ENCODE measurements around the gene AADACL2. TPM values are rescaled to one million over a fixed set of nuclear protein-coding genes. Genes with fewer than 3 reads are reported as not detected.
"Not testable (repeated sequence)": the region's sequence is repeated elsewhere in the genome, so short reads cannot be mapped to it uniquely, and the experiment has no call there.

AADACL2 gene
- total RNA-seq, 1 donor from 2014 or later, result not detected

DNA sequence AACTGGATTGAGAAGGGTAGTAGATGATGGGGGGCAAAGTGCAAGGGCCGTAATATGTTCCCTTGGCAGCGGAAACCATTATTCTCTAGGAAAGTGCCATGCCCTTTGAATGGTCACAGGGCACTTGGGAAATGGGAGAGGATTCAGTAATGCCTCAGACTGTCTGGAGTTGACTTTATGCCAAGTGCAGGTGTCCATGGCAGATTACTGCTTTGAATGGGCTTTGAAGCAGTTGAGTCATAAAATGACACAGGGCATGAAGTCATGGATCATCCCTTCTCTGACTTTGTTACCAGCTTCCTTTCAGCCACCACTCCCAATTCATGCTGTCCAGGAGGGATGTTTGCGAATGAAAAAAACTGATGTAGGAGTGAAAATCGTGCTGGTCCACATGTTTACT lies 20.1 kb downstream of the AADACL2 start:
- TF ChIP-seq, protein P1, sequence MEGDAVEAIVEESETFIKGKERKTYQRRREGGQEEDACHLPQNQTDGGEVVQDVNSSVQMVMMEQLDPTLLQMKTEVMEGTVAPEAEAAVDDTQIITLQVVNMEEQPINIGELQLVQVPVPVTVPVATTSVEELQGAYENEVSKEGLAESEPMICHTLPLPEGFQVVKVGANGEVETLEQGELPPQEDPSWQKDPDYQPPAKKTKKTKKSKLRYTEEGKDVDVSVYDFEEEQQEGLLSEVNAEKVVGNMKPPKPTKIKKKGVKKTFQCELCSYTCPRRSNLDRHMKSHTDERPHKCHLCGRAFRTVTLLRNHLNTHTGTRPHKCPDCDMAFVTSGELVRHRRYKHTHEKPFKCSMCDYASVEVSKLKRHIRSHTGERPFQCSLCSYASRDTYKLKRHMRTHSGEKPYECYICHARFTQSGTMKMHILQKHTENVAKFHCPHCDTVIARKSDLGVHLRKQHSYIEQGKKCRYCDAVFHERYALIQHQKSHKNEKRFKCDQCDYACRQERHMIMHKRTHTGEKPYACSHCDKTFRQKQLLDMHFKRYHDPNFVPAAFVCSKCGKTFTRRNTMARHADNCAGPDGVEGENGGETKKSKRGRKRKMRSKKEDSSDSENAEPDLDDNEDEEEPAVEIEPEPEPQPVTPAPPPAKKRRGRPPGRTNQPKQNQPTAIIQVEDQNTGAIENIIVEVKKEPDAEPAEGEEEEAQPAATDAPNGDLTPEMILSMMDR (IDR thresholded peaks at IDR 0.05; ENCODE audit: unreplicated experiment), result no peak
- H3K4me3 Mint-ChIP-seq (ENCODE audit: unreplicated experiment), result no peak overlapping the region
- H3K27me3 Mint-ChIP-seq (ENCODE audit: unreplicated experiment), result no peaks in the 10 kb centered on the region
- H3K27ac Mint-ChIP-seq (ENCODE audit: unreplicated experiment), result no peak overlapping the region
- no peaks in the 10 kb centered on the region for H3K9me3 Mint-ChIP-seq (ENCODE audit: unreplicated experiment)
- H3K36me3 Mint-ChIP-seq (ENCODE audit: low read depth, unreplicated experiment), result no peaks in the 10 kb centered on the region
- H3K4me1 Mint-ChIP-seq (ENCODE audit: unreplicated experiment), result no peaks in the 10 kb centered on the region
- DNase-seq (ENCODE audit: low spot score), result no peak

DNA sequence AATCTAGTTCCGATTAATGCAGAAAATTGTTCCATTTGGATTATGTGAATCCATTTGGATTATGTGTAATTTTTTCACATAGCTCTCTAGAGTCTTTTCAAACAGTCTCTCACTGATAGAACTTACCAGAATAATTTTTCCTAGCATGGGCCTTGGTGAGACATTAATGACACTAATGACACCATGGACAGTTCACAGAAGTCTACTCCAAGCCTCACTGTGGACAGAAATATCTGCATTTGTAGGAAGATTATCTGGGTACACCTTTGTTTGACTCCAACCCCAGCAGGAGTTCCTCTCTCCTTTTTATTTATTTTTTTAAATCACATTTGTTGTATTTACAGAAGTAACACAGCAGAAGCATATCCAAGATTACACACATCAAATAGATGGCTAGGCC lies 27.9 kb downstream of the AADACL2 start:
- Mint-ChIP-seq H3K27me3 (ENCODE audit: unreplicated experiment) (no peaks in the 10 kb centered on the region), H3K4me3 (ENCODE audit: unreplicated experiment) (no peak overlapping the region), H3K36me3 (ENCODE audit: low read depth, unreplicated experiment) (no peaks in the 10 kb centered on the region), H3K9me3 (ENCODE audit: unreplicated experiment) (no peaks in the 10 kb centered on the region), H3K27ac (ENCODE audit: unreplicated experiment) (no peak overlapping the region), H3K4me1 (ENCODE audit: unreplicated experiment) (no peaks in the 10 kb centered on the region)
- TF ChIP-seq, protein P1 (IDR thresholded peaks at IDR 0.05; ENCODE audit: unreplicated experiment), result no peak
- DNase-seq (ENCODE audit: low spot score), result no peak

DNA sequence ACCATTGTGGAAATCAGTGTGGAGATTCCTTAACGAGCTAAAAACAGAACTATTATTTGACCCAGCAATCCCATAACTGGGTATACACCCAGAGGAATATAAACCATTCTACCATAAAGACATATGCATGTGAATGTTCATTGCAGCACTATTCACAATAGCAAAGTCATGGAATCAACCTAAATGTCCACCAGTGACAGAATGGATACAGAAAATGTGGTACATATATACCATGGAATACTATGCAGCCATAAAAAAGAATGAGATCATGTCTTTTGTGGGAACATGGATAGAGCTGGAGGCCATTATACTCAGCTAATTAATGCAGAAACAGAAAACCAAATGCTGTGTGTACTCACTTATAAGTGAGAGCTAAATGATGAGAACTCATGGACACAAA lies 31.0 kb downstream of the AADACL2 start:
- not testable (repeated sequence) for H3K4me1 Mint-ChIP-seq (ENCODE audit: unreplicated experiment); H3K4me3 Mint-ChIP-seq (ENCODE audit: unreplicated experiment); H3K9me3 Mint-ChIP-seq (ENCODE audit: unreplicated experiment); H3K36me3 Mint-ChIP-seq (ENCODE audit: low read depth, unreplicated experiment); H3K27ac Mint-ChIP-seq (ENCODE audit: unreplicated experiment); DNase-seq (ENCODE audit: low spot score); H3K27me3 Mint-ChIP-seq (ENCODE audit: unreplicated experiment)

DNA sequence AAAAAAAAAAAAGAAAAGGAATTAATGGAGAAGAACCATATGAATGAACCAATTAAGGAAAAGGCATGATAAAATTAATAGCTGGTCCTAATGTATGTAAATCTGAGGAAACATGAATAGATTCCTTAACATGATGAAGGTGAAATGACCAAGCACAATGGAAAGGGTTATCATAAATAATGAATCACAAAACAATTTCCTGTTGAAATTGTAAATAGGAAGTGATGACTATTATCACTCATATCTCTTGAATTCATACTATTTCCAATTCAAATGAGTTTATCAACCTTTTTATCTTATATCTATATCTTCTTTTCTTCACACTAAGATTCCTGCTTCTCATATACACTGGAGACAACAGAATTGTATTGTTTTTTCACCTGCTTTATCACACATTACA lies 32.0 kb downstream of the AADACL2 start:
- H3K4me3 Mint-ChIP-seq (ENCODE audit: unreplicated experiment), result no peak overlapping the region
- no peaks in the 10 kb centered on the region for H3K27me3 Mint-ChIP-seq (ENCODE audit: unreplicated experiment)
- DNase-seq (ENCODE audit: low spot score), result no peak
- no peaks in the 10 kb centered on the region for H3K9me3 Mint-ChIP-seq (ENCODE audit: unreplicated experiment)
- H3K36me3 Mint-ChIP-seq (ENCODE audit: low read depth, unreplicated experiment), result no peaks in the 10 kb centered on the region
- H3K27ac Mint-ChIP-seq (ENCODE audit: unreplicated experiment), result no peak overlapping the region
- H3K4me1 Mint-ChIP-seq (ENCODE audit: unreplicated experiment), result peaks cover 4% of the 10 kb centered on the region
- TF ChIP-seq, protein P1 (IDR thresholded peaks at IDR 0.05; ENCODE audit: unreplicated experiment), result no peak

DNA sequence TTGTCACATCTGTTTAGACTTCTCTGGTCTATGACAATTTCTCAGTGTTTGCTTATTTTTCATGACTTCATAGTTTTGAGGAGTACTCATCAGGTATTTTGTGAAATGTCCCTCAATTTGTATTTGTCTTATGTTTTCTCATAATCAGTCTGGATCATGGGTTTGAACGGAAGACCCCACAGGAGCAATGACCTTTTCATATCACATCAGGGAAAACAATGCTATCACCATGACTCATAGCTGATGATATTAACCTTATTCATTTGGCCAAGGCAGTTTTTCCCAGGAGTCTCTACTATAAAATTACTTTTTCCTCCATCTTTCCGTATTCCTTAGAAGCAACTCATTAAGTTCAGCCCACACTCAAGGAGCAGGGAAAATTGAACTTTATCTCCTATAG lies 32.7 kb downstream of the AADACL2 start:
- Mint-ChIP-seq H3K9me3 (ENCODE audit: unreplicated experiment) (no peaks in the 10 kb centered on the region), H3K36me3 (ENCODE audit: low read depth, unreplicated experiment) (no peaks in the 10 kb centered on the region), H3K4me1 (ENCODE audit: unreplicated experiment) (peaks cover 4% of the 10 kb centered on the region), H3K4me3 (ENCODE audit: unreplicated experiment) (no peak overlapping the region), H3K27ac (ENCODE audit: unreplicated experiment) (no peak overlapping the region), H3K27me3 (ENCODE audit: unreplicated experiment) (no peaks in the 10 kb centered on the region)
- TF ChIP-seq, protein P1 (IDR thresholded peaks at IDR 0.05; ENCODE audit: unreplicated experiment), result no peak
- DNase-seq (ENCODE audit: low spot score), result no peak

All from endothelial cell (in vitro differentiated cells).